ENCODE measurements around the gene TMEM108.

DNA sequence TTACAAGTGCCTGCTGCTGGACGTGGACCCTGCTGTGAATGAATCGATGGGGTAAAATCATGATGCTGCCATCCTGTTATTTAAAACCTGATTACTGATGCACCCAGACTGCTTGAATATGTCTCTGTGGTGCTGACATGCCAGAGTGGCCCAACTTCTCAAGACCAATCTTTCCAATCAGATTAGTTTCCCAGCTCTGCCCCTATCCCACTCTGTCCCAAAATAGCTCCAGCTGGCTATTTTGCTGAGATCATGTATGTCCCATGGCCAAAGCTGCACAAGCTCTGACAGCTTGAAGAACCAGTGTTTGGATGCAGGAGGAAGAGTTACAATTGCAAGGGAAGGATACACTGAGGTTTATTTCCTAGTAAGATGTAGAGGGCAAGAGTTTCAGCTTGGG, 153.6 kb downstream of the TMEM108 start:
- TF ChIP-seq YBX1 (IDR thresholded peaks at IDR 0.05) (no peak), ZNF384 (IDR thresholded peaks at IDR 0.05; ENCODE audit: borderline replicate concordance, low read depth, low read length) (no peak)

Measured in GM12878 (cell line).